Measurements from ENCODE around the gene CSAD. TPM values are rescaled to one million over a fixed set of nuclear protein-coding genes. Genes with fewer than 3 reads are reported as not detected.
A peak's percentile ranks its signal among the peaks of the same experiment; 100 is the strongest.

Gene CSAD
- total RNA-seq, 1 donor, result 9.4 TPM

GRCh38 chr12:53210843-53211242, 30.1 kb upstream of the CSAD start:
- TF ChIP-seq, protein P1, sequence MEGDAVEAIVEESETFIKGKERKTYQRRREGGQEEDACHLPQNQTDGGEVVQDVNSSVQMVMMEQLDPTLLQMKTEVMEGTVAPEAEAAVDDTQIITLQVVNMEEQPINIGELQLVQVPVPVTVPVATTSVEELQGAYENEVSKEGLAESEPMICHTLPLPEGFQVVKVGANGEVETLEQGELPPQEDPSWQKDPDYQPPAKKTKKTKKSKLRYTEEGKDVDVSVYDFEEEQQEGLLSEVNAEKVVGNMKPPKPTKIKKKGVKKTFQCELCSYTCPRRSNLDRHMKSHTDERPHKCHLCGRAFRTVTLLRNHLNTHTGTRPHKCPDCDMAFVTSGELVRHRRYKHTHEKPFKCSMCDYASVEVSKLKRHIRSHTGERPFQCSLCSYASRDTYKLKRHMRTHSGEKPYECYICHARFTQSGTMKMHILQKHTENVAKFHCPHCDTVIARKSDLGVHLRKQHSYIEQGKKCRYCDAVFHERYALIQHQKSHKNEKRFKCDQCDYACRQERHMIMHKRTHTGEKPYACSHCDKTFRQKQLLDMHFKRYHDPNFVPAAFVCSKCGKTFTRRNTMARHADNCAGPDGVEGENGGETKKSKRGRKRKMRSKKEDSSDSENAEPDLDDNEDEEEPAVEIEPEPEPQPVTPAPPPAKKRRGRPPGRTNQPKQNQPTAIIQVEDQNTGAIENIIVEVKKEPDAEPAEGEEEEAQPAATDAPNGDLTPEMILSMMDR (IDR thresholded peaks at IDR 0.05; ENCODE audit: extremely low read depth, low read depth, low read length), result no peak
- H2AFZ ChIP-seq (ENCODE audit: low read length), result no peak overlapping the region
- H3K27ac ChIP-seq (ENCODE audit: low read depth, low read length), result no peak overlapping the region

GRCh38 chr12:53208877-53209463, 28.2 kb upstream of the CSAD start:
- TF ChIP-seq, protein P1 (IDR thresholded peaks at IDR 0.05; ENCODE audit: extremely low read depth, low read depth, low read length), result no peak
- peak; percentile 74 for DNase-seq (ENCODE audit: insufficient read length, low spot score, missing footprints)
- H2AFZ ChIP-seq (ENCODE audit: low read length), result no peak overlapping the region
- H3K27ac ChIP-seq (ENCODE audit: low read depth, low read length), result no peak overlapping the region
- H3K27me3 ChIP-seq (ENCODE audit: insufficient read depth, low read length), result no peaks in the 10 kb centered on the region
- H4K20me1 ChIP-seq (ENCODE audit: insufficient read depth, low read length), result no peaks in the 10 kb centered on the region
- no peak overlapping the region for H3K4me2 ChIP-seq (ENCODE audit: insufficient read depth, low read length)
- H3K4me1 ChIP-seq (ENCODE audit: insufficient read depth, low read length), result peaks cover 23% of the 10 kb centered on the region
- no peaks in the 10 kb centered on the region for H3K9me3 ChIP-seq (ENCODE audit: low read depth, low read length)
- no peak overlapping the region for H3K4me3 ChIP-seq (ENCODE audit: insufficient read depth, low read length)
- peaks cover 3% of the 10 kb centered on the region for H3K79me2 ChIP-seq (ENCODE audit: insufficient read depth, low read length)
- H3K36me3 ChIP-seq (ENCODE audit: insufficient read depth, low read length), result peaks cover 42% of the 10 kb centered on the region

More at GRCh38 chr12:53210843-53211242, 30.1 kb upstream of the CSAD start:
- peaks cover 19% of the 10 kb centered on the region for H3K79me2 ChIP-seq (ENCODE audit: insufficient read depth, low read length)
- no peaks in the 10 kb centered on the region for H3K9me3 ChIP-seq (ENCODE audit: low read depth, low read length)
- peaks cover 18% of the 10 kb centered on the region for H3K4me1 ChIP-seq (ENCODE audit: insufficient read depth, low read length)
- H3K27me3 ChIP-seq (ENCODE audit: insufficient read depth, low read length), result no peaks in the 10 kb centered on the region
- peak; percentile 53 for DNase-seq (ENCODE audit: insufficient read length, low spot score, missing footprints)
- no peak overlapping the region for H3K4me3 ChIP-seq (ENCODE audit: insufficient read depth, low read length)
- no peak overlapping the region for H3K4me2 ChIP-seq (ENCODE audit: insufficient read depth, low read length)
- peaks cover 5% of the 10 kb centered on the region for H4K20me1 ChIP-seq (ENCODE audit: insufficient read depth, low read length)
- H3K36me3 ChIP-seq (ENCODE audit: insufficient read depth, low read length), result peaks cover 57% of the 10 kb centered on the region

- TF ChIP-seq, protein P1 (IDR thresholded peaks at IDR 0.05; ENCODE audit: extremely low read depth, low read depth, low read length), result no peak
- Histone ChIP-seq H3K27me3 (ENCODE audit: insufficient read depth, low read length) (no peaks in the 10 kb centered on the region), H2AFZ (ENCODE audit: low read length) (no peak overlapping the region), H3K9me3 (ENCODE audit: low read depth, low read length) (no peaks in the 10 kb centered on the region), H3K4me1 (ENCODE audit: insufficient read depth, low read length) (peaks cover 23% of the 10 kb centered on the region), H3K79me2 (ENCODE audit: insufficient read depth, low read length) (no peaks in the 10 kb centered on the region), H3K27ac (ENCODE audit: low read depth, low read length) (no peak overlapping the region), H4K20me1 (ENCODE audit: insufficient read depth, low read length) (no peaks in the 10 kb centered on the region), H3K4me3 (ENCODE audit: insufficient read depth, low read length) (no peak overlapping the region), H3K4me2 (ENCODE audit: insufficient read depth, low read length) (no peak overlapping the region), H3K36me3 (ENCODE audit: insufficient read depth, low read length) (peaks cover 37% of the 10 kb centered on the region)
- DNase-seq (ENCODE audit: insufficient read length, low spot score, missing footprints), result peak; percentile 59
Observed at GRCh38 chr12:53208435-53208834, 27.7 kb upstream of the CSAD start.

DNA sequence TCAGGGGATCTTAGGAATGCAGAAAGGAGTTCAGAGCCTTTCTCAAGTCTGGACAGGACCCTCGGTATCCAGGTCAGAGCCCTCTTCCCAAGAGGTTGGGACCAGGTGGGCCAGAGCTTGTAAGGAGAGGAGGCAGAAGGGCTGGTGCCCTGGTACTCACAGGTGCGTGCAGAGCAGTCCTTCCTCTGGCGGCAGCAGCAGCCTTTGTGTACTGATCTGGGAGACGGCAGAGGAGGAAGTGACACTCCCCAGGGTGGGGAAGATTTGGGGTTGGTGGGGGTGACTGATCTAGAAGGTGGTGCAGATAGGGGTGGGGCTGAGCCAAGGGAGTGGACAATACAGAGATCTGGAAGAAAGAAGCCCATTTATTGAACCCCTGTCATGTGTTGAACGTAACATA, 26.3 kb upstream of the CSAD start, which contains the start of gene ITGB7:
ITGB7 (minus strand) TSS at position 210 of the 400 bp plus-strand sequence. CDS start 6,808 bp downstream, outside the sequence.
- no peak for DNase-seq (ENCODE audit: insufficient read length, low spot score, missing footprints)
- H3K4me2 ChIP-seq (ENCODE audit: insufficient read depth, low read length), result peak within 1 kb of the TSS; percentile 49
- peaks cover 23% of the 10 kb centered on the region for H3K36me3 ChIP-seq (ENCODE audit: insufficient read depth, low read length)
- H3K4me3 ChIP-seq (ENCODE audit: insufficient read depth, low read length), result no peak within 1 kb of the TSS
- peak within 1 kb of the TSS; percentile 67 for H3K27ac ChIP-seq (ENCODE audit: low read depth, low read length)
- H4K20me1 ChIP-seq (ENCODE audit: insufficient read depth, low read length), result no peaks in the 10 kb centered on the region
- H3K27me3 ChIP-seq (ENCODE audit: insufficient read depth, low read length), result no peaks in the 10 kb centered on the region
- H3K9me3 ChIP-seq (ENCODE audit: low read depth, low read length), result no peaks in the 10 kb centered on the region
- H3K79me2 ChIP-seq (ENCODE audit: insufficient read depth, low read length), result no peaks in the 10 kb centered on the region
- H2AFZ ChIP-seq (ENCODE audit: low read length), result peak within 1 kb of the TSS; percentile 42
- peaks cover 18% of the 10 kb centered on the region for H3K4me1 ChIP-seq (ENCODE audit: insufficient read depth, low read length)
- TF ChIP-seq, protein P1 (IDR thresholded peaks at IDR 0.05; ENCODE audit: extremely low read depth, low read depth, low read length), result no peak
